ENCODE data around the gene SDK2. TPM values are rescaled to one million over a fixed set of nuclear protein-coding genes. Genes with fewer than 3 reads are reported as not detected.

SDK2 gene
- total and polyA plus RNA-seq, 8 donors: 0.04 to 0.31 (median 0.17) TPM

- intact Hi-C loops (cut with DNase I): no loop called here
- no peak for TF ChIP-seq CTCF (IDR thresholded peaks at IDR 0.05)
- WGBS, 2 donors: 25 to 37% methylated on average over 7 of the region's 7 CpGs
- FAIRE-seq (no peak), ATAC-seq (no peak), DNase-seq (no peak)
- Histone ChIP-seq H3K9me3 (no peaks in the 10 kb centered on the region), H3K27ac (no peak overlapping the region), H3K36me3 (no peaks in the 10 kb centered on the region), H3K4me3 (no peak overlapping the region), H3K4me1 (no peaks in the 10 kb centered on the region), H3K27me3 (no peaks in the 10 kb centered on the region)
Measured at GRCh38 chr17:73528679-73529078, 115.6 kb downstream of the SDK2 start.

- H3K4me3 ChIP-seq: no peak overlapping the region
- 59 to 73% methylated on average over 7 of the region's 7 CpGs for WGBS, 2 donors
- DNase-seq (peak in 1 of 6 donors; percentile 10), FAIRE-seq (no peak), ATAC-seq (no peak)
- H3K4me1 ChIP-seq: no peaks in the 10 kb centered on the region
- H3K27me3 ChIP-seq: no peaks in the 10 kb centered on the region
- intact Hi-C loops (cut with DNase I): no loop called here
- no peak overlapping the region for H3K27ac ChIP-seq
- H3K36me3 ChIP-seq: no peaks in the 10 kb centered on the region
- H3K9me3 ChIP-seq: no peaks in the 10 kb centered on the region
- no peak for TF ChIP-seq CTCF (IDR thresholded peaks at IDR 0.05)
Measured at GRCh38 chr17:73526952-73527351, 117.3 kb downstream of the SDK2 start.

- ATAC-seq (no peak), FAIRE-seq (no peak), DNase-seq (peak in 1 of 6 donors; percentile 19)
- Histone ChIP-seq H3K9me3 (no peaks in the 10 kb centered on the region), H3K27ac (no peak overlapping the region), H3K36me3 (no peaks in the 10 kb centered on the region), H3K4me3 (no peak overlapping the region), H3K27me3 (no peaks in the 10 kb centered on the region), H3K4me1 (no peaks in the 10 kb centered on the region)
- TF ChIP-seq CTCF (IDR thresholded peaks at IDR 0.05): no peak
- intact Hi-C loops (cut with DNase I): no loop called here
- WGBS, 2 donors: 57 to 72% methylated on average over 15 of the region's 15 CpGs
Measured at GRCh38 chr17:73524941-73525679, 119.1 kb downstream of the SDK2 start.

- no peaks in the 10 kb centered on the region for H3K9me3 ChIP-seq
- no peaks in the 10 kb centered on the region for H3K36me3 ChIP-seq
- H3K4me3 ChIP-seq: no peak overlapping the region
- H3K4me1 ChIP-seq: no peaks in the 10 kb centered on the region
- TF ChIP-seq CTCF (IDR thresholded peaks at IDR 0.05): no peak
- FAIRE-seq (no peak), DNase-seq (no peak), ATAC-seq (no peak)
- intact Hi-C loops (cut with DNase I): no loop called here
- H3K27ac ChIP-seq: no peak overlapping the region
- WGBS, 2 donors: 65 to 84% methylated on average over 5 of the region's 5 CpGs
- H3K27me3 ChIP-seq: no peaks in the 10 kb centered on the region
Measured at GRCh38 chr17:73522696-73523095, 121.5 kb downstream of the SDK2 start.

GRCh38 chr17:73522107-73522506 is 122.1 kb downstream of the SDK2 start:
- DNase-seq (no peak), ATAC-seq (no peak), FAIRE-seq (no peak)
- TF ChIP-seq CTCF (IDR thresholded peaks at IDR 0.05): no peak
- Histone ChIP-seq H3K9me3 (no peaks in the 10 kb centered on the region), H3K27ac (no peak overlapping the region), H3K4me1 (no peaks in the 10 kb centered on the region), H3K27me3 (no peaks in the 10 kb centered on the region), H3K4me3 (no peak overlapping the region), H3K36me3 (no peaks in the 10 kb centered on the region)
- intact Hi-C loops (cut with DNase I): no loop called here
- WGBS, 2 donors: 57 to 68% methylated on average over 6 of the region's 6 CpGs
